G401.6 (cell line): Measurements from ENCODE around the gene NAALAD2.
"Not testable (repeated sequence)": the region's sequence is repeated elsewhere in the genome, so short reads cannot be mapped to it uniquely, and the experiment has no call there.

Experiments used
- FAIRE-seq: peaks from 2 replicates; lab custom pipeline; 2012; peaks lifted over from hg19 to GRCh38; lab: Jason Lieb, UNC

NAALAD2 gene

DNA sequence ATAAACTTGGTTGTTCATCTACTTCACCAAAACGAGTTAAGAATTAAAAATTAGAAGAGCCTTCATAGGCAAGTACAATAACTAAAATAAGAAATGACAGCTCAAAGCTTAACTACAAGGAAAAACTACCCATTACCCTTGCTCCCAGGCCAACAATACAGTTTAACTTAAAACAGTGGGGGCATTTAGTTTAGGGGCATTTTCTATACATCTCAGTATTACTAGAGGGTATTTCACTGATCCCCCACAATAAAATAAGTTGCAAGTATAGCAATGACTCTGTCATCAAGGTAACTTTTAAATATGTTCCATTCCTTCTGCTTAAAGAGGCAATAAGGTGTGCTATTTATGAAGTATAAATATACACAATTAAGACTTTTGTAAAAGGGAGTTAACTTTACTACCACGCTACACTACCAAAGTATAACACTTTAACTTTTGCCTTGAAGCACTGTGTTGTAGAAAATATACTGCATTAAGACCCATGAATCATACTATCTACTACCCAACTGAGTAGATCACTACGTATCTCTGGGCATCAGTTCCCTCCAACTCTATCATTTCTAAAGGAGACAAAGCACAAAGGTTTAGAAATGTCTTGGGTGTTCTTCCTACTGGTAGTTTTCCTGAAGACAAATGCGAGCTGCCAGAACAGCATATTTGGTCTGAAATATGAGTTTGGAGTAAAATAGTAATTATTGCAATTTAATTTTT is 58.6 kb downstream of the NAALAD2 start:
- FAIRE-seq = peak; percentile 11

DNA sequence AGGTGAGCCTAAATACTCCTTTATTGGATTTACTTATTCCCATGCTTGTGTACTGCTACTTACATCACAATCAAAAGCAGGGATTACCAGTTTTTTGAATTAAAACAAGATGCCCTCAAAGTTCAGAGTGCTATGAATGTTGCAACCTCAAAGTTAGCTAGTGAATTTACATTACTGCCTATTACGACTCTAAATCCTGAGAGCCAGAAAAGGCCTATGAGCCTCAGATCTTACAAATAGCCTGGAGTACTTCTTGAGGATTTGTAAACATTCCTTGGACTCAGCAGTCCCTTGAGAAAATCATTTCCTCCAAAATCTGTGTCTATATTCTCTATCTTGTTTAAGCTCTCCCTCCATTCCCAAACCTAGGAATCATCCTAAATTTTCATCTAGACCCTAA is 62.9 kb downstream of the NAALAD2 start:
- no peak for FAIRE-seq

- FAIRE-seq = no peak
Observed at GRCh38 chr11:90202342-90202741, 67.9 kb downstream of the NAALAD2 start.

- FAIRE-seq = no peak
Observed at GRCh38 chr11:90204407-90204806, 69.9 kb downstream of the NAALAD2 start.

DNA sequence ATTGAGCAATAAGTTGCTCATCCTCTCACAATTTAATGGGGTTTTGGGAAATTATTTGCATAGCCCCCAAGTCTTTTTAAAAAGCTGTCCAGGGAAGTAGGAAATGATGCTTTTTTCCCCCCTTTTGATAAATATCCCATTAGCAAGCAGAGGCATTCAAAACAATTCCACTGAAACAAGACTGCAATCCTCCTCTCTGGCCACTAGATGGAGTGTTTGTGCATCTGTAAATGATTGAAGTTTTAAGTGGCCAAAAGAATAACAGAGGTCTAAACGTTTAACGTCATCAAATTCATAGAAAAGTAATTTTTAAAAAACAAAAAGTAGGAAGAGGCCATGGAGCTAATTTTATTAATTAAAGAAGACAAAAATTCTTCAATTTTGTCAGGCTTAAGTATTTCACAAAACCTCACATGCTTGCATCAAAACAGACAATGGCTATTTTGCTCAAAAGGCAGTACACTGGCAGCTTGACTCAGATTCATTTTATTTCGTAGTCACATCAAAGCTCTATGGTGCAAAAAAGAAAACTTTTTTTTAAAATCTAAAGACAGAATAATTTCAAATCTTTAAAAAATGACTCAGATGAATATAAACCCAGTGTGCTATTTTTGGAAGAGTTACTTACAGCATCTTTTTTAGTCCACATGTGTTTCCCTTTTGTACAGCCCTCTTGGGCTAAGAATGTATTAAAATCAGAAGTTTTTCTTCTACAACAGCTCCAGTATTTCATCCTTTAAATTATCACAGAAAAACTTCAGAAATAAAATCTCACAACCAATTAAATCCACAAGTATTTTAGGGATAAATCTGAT is 70.6 kb downstream of the NAALAD2 start:
- FAIRE-seq = peak; percentile 92

DNA sequence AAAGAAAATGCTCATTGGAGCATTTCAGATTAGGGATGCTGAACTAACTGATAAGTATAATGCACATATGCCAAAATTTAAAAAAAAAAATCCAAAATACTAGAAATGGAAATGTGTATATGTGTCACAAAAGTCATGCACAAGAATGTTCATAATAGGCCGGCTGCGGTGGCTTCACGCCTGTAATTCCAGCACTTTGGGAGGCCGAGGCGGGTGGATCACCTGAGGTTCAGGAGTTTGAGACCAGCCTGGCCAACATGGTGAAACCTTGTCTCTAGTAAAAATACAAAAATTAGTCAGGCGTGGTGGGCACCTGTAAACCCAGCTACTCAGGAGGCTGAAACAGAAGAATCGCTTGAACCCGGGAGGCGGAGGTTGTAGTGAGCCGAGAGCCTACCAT is 73.5 kb downstream of the NAALAD2 start:
- FAIRE-seq = not testable (repeated sequence)

DNA sequence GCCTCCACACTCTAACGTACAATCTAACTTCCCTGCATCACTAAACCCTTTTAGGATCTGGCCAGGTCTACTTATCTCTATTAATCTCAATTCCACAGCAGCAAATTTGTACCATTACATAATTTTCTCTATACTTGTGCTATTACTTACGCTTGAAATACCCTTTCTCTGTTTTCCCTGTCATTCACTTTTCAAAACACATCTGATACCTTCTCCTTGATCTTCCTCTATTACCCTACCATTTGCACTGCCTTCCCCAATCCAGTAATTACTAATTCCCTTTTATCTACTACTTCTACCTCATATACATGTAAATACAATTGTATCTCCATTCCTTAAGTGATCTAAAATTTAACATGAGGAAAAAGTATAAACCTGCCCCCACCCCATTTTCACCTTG is 74.4 kb downstream of the NAALAD2 start:
- no peak for FAIRE-seq

DNA sequence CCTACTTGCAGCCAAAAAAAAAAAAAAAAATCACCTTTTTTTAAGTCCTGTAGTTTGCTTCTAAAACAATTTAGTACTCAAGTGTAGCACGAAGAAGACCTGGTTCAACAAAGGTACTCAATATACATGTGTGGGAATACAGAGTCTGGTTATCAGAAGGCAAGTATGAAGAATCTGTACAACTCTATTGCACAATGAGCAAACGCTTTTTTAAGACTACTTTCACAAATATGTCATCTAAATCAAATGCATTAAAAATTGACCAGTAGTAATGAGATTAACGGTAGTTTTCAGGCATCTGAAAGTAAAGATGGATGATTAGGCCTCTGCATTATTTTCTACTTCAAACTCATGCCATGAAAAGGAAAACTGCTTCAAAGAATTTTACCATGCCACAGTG is 78.9 kb downstream of the NAALAD2 start:
- FAIRE-seq = no peak

DNA sequence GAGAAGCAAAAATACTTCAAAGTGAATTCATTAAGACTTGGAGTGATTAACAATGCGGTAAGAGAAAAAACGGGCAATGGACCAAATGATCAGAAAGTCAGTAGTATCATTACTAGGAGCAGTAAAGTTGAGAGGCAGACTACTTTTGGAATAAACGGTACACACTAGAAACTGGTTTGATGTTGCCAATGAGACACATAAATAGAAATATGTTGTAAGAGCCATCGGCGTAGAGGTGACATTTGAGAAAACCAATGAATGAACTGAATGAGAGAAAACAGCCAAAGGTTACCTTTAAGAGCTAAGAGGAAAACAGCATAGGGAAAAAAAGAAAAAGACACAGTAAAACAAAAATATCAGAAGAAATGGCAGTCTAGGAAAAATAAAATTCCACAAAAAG is 82.1 kb downstream of the NAALAD2 start:
- FAIRE-seq = no peak

DNA sequence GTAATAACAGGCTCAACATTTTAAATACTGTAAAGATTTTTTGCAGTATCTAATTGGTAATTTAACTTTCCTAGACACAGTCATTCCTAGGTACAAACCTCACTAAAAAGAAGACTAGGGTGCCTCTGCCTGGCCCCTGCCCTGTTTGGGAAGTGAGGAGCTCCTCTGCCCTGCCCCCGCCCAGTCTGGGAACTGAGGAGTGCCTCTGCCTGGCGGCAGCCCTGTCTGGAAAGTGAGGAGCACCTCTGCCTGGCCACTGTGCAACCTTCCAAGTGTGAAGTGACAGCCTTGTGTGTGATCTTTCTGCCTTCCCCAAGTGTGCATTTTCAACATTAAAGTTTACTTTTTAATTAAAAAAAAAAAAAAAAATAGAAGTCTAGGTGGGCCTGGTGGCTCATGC is 84.1 kb downstream of the NAALAD2 start:
- no peak for FAIRE-seq

DNA sequence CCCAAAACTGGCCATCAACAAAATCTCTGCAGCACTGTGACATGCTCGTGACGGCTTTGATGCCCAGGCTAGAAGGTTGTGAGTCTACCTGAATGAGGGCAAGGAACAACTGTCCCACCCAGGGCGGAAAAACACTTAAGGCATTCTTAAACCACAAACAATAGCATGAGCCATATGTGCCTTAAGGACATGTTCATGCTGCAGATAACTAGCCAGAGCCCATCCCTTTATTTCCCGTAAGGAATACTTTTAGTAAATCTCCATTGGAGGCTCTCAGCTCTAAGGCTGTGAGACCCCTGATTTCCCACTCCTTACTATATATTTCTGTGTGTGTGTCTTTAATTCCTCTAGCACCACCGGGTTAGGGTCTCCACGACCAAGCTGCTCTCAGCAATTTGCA is 85.0 kb downstream of the NAALAD2 start:
- FAIRE-seq = no peak

DNA sequence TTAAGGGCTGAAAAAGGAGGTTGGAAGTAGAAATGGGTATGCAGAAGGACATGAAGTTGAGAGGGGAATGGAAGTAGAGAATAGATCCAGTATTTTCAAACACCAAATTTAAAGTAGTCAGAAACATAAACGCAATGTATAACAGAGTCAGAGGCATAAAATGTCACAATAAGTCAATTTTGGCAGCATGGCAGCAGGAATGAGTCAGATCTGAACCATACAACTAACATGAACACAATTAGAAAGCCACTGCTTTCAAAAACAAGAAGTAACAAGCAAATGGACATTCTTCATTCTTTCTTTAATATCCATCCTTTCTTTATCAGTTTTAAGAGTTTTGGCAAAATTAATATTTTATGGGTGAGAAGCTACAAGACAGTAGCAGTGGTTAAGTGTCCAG is 85.9 kb downstream of the NAALAD2 start:
- FAIRE-seq = no peak

- FAIRE-seq = no peak
Observed at GRCh38 chr11:90221803-90222458, 87.5 kb downstream of the NAALAD2 start.

DNA sequence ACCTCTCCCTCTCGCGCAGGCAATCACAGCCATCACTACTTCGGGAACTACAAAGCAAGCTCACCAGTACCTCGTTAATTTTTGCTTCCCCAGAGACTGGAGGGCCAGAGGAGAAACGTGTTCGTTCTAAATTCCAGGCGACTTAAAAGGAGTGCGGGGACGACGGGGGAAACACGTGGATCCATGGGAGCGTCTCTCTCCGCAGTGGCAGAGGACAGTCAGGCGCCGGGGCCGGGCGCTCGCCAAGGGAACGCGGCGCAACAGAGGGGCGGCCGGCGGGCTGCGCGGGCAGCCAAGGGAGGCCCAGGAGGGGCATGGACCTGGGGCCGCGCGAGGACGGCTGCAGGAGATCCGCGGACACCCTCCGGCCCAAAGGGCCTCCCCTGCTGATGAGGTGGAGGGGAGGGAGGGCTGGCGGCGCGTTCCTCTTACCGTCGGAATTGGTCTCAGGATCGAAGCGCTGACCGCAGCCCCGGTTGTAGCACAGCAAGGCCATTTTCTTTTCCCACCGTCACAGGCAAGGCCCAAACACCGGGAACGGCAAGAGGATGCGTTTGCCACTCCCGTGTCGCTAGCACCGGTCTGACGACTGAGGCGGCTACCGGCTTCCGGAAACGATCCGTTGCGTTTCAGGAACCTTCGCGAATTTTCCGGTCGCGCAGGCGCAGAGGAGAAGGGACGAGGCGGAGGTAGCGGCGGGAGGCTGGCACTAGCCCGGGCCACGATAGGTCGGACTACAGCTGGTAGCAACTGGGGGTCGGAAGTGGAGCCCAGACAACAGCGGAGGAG is 88.2 kb downstream of the NAALAD2 start, which contains the start of gene CHORDC1:
Gene CHORDC1, minus strand, starts transcription at position 591 of the 789 bp plus-strand sequence. Its CDS starts 95 bp downstream, at position 496.
- FAIRE-seq = peak; percentile 60

DNA sequence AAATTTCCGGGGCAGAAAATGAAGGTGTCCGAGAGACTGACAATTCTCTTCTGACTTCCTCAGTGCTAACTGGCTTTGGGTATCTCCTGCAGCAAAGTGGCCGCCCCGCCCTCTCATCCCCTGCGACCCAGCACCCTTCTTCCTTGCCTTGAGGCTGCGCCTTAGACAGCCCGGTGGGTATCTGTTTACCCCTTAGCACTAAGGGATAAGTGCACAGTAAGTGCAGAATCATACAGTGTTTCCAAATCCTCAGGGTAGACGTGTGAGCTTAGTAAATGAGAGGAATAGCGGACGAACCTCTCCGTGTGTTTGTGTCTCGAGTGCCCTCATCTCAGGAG is 88.8 kb downstream of the NAALAD2 start:
- no peak for FAIRE-seq

DNA sequence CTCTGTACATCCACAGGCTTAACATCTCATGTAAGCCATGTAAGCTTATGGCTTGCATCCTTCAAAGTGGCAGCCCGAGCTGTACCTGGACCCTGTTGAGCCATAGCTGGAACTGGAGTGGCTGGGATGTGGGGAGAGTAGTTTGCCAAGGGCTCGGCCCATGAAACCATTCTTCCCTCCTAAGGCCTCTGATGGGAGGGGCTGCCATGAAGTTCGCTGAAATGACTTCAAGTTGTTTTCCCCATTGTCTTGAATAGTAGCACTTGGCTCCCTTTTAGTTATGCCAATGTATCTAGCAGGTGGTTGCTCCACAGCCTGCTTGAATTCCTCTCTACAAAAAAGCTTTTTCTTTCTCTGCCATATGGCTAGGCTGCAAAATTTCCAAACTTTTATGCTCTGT is 93.6 kb downstream of the NAALAD2 start:
- no peak for FAIRE-seq

DNA sequence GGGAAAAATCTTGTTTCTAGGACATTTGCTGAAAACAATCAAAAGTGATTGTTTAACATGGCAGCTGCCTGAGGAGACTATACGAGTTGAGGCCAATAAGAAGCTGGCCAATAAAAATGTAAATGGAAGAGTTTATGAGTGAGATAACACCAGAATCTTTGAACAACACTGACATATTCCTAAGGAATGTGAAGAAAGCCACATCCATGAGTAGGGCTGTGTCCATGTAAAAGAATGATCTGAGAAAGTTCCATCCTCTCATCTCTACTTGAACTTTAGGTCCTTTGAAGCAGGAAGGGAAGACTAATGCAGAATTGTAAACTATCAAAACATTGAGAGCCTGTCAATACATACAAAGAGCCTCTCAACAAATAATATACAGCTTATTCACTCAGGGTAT is 95.3 kb downstream of the NAALAD2 start:
- no peak for FAIRE-seq

DNA sequence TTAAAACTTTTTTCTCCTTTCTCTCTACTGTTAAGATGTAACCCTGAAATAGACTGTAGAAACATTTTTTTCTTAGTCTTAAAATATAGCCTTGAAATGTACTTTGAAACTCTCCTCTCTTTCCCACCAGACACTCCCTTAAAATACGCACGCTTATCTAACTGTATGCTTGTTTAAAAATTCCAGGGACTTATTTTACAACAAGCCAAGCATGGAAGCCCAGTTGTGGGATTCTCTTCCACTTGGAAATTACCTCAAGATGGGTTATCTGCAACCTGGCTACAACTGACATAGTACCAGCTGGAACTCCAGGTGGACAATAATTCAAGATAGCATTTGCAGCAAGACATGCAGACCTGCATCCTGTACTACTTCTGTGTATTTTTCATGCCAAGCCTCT is 100.5 kb downstream of the NAALAD2 start:
- FAIRE-seq = no peak

DNA sequence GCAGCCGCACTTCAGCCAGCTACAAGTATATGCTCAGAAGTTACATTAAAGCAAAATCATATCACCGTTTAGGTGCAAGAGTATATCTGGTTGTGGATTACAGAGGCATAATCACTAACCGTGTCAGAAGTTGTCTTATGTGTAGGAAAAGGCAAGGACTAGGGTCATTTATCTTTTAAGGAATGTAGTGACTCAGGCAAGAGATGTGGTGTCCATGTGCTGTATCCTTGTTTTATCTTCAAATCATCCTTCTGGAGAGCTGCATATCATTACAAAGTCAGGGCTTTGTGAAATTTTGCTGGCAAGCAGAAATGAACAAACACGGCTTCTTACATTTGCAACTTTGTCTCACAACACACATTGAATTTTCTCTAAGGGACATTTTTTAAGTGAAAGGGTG is 101.1 kb downstream of the NAALAD2 start:
- no peak for FAIRE-seq

DNA sequence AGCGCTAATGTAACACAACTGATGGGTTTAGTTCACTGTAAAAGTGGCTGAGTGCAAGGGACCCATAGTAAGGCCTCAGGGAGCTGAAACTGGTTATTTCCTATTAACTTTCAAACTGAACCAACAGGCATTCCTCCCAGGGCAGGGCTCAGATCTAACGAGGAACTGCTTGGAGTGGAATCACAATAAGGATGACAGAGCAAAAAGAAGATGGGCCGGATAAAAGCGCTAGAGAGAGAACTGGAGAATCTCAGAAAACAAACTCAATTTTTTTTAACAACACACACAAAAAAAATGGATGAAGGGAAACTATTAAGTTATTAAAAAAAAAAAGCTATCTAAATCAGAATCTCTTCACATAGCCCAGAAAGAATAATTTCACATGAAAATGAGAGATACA is 102.5 kb downstream of the NAALAD2 start:
- no peak for FAIRE-seq

- not testable (repeated sequence) for FAIRE-seq
Observed at GRCh38 chr11:90239967-90240636, 105.6 kb downstream of the NAALAD2 start.

GRCh38 chr11:90241414-90241813 is 107.0 kb downstream of the NAALAD2 start:
- FAIRE-seq = no peak
